Stimulated activated CD8-positive, alpha-beta memory T cell treated with anti-CD3 and anti-CD28 coated beads, Interleukin-12 subunit alpha, Interleukin-12 subunit beta, amount 100 ng/mL, for 1 hour (primary cell): Measurements from ENCODE around the gene DSG4.
"Not testable (repeated sequence)": the region's sequence is repeated elsewhere in the genome, so short reads cannot be mapped to it uniquely, and the experiment has no call there.

ENCODE experiments used
- DNase-seq: peaks from one replicate; pipeline ENCODE4 v3.0.0-alpha.2; 2020; ENCODE audit warnings: low read depth

DSG4 gene, protein sequence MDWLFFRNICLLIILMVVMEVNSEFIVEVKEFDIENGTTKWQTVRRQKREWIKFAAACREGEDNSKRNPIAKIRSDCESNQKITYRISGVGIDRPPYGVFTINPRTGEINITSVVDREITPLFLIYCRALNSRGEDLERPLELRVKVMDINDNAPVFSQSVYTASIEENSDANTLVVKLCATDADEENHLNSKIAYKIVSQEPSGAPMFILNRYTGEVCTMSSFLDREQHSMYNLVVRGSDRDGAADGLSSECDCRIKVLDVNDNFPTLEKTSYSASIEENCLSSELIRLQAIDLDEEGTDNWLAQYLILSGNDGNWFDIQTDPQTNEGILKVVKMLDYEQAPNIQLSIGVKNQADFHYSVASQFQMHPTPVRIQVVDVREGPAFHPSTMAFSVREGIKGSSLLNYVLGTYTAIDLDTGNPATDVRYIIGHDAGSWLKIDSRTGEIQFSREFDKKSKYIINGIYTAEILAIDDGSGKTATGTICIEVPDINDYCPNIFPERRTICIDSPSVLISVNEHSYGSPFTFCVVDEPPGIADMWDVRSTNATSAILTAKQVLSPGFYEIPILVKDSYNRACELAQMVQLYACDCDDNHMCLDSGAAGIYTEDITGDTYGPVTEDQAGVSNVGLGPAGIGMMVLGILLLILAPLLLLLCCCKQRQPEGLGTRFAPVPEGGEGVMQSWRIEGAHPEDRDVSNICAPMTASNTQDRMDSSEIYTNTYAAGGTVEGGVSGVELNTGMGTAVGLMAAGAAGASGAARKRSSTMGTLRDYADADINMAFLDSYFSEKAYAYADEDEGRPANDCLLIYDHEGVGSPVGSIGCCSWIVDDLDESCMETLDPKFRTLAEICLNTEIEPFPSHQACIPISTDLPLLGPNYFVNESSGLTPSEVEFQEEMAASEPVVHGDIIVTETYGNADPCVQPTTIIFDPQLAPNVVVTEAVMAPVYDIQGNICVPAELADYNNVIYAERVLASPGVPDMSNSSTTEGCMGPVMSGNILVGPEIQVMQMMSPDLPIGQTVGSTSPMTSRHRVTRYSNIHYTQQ

DNA sequence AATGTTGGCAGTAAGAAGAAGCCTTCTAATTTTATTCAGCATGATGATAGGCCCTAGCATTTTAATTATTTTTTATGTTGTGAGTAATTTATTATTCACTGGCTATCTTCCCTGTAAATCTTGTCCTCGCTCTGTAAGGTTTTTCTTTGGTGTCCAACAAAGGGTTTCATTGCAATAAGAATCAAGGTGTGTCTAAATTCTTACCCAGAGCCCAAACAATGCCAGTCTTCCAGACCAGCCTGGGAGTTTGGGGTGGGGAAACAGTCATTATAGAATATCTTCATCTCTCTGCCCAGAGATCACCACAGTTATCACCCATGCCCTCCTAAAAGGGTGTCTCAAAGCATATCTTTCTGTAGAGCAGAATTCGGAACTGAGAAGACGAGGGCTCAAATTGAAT is at the start of gene DSG4:
DSG4 (plus strand) TSS at position 301 of the 400 bp plus-strand sequence. CDS start 135 bp downstream, outside the sequence.
- DNase-seq = no peak

DNA sequence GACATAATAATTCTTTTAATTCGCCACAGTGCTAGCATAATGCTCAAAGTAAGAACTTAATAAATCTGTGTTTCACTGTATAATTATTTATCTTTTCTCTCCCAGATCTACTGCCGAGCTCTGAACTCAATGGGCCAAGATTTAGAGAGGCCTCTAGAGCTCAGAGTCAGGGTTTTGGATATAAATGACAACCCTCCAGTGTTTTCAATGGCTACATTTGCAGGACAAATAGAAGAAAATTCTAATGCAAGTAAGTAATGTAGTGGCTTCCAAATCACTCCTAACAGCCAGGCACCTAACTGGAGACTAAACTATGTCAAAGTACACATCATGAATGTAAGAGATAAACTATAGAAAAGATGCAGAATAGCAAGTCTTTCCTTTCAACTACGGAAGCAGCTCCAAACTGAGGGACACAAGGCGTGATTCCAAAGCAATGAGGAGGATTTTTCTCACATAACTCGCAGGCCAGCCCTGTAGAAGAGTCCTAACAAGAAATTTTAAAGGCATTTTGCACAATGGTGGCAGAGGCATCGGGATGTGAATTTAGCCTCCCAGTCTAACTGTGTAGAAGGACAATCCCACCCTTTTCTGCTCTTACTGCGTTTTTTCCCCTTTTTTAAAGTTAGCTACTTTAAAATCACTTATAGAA is 46.7 kb upstream of the DSG4 start:
- DNase-seq = no peak

DNA sequence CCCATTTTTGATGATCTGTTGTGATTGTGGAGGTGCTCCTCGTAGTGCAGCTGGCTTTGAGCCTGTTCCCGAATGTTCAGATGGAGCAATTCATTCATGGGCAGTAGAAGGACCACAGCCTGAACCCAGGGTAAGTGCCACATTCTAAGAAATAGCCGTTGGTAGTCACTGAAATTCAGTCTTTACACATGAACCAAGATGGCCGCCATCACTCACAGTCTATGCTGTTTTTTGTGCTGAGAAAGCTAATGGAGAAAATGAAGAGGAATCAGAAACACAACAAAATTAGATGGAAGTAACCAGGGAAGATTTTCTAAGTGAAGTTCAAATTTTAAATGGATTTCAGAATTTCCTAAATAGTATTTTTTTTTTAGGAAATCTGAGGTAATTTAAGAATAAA is 33.1 kb upstream of the DSG4 start:
- DNase-seq = no peak

DNA sequence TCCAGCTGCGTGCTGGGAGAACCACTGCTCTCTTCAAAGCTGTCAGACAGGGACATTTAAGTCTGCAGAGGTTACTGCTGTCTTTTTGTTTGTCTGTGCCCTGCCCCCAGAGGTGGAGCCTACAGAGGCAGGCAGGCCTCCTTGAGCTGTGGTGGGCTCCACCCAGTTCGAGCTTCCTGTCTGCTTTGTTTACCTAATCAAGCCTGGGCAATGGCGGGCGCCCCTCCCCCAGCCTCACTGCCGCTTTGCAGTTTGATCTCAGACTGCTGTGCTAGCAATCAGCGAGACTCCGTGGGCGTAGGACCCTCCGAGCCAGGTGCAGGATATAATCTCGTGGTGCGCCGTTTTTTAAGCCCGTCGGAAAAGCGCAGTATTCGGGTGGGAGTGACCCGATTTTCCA is 23.2 kb upstream of the DSG4 start:
- not testable (repeated sequence) for DNase-seq

DNA sequence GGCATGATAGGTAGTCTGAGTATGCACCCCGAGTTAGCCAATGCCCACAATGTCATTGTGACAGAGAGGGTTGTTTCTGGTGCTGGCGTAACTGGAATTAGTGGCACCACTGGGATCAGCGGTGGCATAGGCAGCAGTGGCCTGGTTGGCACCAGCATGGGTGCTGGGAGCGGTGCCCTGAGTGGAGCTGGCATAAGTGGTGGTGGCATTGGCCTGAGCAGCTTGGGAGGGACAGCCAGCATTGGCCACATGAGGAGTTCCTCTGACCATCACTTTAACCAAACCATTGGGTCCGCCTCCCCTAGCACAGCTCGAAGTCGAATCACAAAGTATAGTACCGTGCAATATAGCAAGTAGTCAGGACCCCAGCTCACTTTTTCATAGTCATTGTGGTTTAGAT is 21.6 kb upstream of the DSG4 start:
- no peak for DNase-seq

DNA sequence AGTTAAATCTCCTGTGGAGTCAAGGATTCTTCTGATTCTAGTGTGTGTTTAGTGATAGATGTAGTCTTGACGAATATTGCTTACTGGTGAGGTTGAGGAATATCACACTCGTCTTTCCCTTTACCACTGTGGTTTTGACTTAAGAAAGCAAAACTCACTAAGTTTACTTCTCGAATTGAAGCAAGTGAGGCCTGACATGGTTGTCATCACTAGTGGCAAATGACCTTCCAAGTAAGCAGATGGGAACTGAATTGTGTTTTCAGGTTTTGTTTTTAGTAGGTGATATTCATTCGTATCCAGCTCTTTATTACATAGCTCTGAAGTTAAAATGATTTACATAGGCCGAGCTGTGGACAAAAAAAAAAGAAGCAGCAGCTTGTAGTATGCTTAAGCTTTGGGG is 20.6 kb upstream of the DSG4 start:
- DNase-seq = no peak

DNA sequence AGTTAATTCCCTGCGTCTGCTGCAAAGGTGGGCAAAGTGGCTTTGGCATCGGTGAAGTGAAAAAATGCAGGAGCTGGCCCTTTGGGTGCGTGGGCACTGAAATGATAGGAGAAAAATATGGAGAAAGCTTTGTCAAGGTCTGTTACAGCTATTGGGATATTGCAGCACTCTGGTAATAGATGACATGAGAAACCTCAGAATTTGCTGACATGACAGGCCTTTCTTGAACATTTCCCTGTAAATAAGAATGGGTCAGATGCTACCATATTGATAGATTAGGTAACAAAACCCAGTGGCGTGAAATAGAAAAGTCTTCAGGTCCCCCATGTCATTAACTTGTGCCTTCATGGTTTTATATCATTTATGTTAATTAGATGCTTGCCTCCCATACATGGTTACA is 12.4 kb upstream of the DSG4 start:
- DNase-seq = no peak

DNA sequence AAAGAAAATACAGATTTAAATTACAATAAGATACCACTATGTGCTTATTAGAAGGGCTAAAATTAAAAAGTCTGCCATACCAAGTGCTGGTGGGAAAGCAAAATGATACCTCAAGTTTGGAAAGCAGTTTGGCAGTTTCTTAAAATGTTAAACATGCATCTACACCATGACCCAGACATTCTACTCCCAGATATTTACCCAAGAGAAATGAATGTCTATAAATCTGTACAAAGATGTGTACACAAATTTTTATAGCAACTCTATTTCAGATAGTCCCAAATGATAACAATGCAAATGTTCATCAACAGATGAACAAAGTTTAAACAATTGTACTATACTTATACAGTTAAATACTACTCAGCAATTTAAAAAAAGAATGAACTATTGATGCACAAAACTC is 7.1 kb upstream of the DSG4 start:
- no peak for DNase-seq

DNA sequence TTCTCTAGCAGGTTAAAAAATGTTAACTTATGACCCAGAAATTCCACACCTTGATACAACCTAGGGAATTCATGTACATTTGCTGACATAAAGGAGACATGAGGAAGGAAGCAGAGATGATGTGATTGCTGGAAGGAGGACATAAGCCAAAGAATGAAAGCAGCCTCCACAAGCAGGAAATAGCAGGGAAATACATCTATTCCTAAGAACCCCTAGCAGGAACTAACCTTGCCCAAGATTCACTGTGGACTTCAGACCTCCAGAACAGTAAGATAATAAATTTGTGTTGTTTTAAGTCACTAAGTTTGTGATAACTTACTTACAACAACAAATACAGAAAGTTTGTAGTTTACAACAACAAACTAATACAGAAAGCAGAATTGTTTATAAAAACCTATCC is 4.6 kb upstream of the DSG4 start:
- DNase-seq = no peak

DNA sequence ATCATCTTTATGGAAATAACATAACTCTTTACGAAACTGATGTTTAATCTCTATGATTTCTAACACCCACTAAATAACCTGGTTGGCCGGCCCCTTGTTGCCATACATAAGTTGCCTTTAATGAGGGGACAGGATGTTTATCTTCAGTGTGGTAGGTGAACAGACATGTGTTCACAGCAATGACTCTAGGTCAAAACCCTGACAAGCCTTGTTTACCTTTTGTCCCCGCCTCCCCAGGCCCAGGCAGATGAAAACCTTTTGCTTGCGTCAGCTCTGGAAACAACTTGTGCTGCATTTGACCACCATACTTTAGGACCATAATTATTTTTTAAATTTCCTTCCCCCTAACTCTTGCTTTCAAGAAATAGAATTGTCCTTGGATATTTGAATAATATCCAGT is 2.9 kb upstream of the DSG4 start:
- no peak for DNase-seq

DNA sequence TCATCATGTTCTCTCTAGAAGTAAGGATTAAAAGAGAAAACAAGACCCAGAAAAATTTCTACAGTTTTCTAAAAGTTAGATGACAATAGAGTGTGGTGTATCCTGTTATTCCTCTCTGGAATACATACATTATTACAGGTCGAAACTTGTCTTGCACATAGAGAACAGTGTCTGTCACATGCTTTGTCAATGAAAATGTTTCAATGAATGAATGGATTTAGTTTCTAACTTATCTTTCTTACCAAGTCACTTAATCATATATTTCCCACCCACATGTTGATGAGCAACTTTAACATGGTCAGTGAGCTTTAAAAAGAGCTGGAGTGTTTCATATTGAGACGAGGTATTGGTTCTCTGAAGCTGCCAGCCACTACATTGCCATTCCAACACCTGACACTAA is 4.3 kb downstream of the DSG4 start:
- DNase-seq = no peak

DNA sequence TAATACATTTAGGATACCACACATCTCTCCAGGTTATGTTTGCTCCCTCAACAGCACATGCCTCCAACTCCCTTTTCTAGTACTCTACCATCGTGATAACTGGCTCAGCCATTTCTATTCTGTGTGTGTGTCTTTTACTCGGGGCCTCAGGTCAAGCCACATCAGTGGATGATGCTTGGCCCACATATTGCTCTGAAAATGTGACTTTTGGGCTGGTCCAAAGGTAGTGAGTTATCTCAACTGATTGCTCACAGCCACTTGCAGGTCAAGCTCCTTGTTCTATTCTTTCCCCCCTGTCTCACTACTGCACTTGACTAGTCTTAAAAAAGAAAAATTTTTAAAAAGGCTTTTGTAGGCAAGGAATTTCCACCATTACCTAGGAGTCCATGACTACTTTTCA is 5.5 kb downstream of the DSG4 start:
- no peak for DNase-seq

DNA sequence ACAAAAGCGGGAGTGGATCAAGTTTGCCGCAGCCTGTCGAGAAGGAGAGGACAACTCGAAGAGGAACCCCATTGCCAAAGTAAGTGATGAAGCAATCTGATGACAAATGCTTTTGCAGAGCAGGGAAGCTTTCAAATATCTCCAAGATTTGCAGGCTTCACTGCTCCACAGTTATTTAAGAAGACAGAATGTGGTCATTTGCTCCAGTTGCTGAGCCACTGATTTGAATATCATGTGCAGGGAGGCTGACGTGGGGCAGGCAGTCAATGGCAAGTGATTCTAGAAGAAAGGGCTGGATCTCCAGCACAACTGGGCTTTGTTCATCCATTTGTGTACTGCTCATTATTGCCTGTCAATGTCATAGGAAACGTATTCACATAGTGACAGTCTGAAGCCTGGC is 10.2 kb downstream of the DSG4 start:
- DNase-seq = no peak

DNA sequence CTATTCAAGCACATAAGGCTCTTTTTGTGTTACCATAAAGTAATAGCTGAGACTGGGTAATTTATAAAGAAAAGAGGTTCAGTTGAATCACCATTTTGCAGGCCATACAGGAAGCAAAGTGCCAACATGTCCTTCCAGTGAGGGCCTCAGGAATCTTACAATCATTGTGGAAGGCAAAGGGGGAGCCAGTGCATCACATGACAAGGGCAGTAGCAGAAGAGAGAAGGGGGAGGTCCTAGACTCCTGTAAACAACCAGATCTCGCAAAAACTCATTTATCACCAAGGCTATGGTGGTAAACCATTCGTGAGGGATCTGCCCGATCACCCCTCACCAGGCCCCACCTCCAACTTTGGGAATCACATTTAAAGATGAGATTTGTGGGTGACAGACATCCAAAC is 16.7 kb downstream of the DSG4 start:
- DNase-seq = no peak

DNA sequence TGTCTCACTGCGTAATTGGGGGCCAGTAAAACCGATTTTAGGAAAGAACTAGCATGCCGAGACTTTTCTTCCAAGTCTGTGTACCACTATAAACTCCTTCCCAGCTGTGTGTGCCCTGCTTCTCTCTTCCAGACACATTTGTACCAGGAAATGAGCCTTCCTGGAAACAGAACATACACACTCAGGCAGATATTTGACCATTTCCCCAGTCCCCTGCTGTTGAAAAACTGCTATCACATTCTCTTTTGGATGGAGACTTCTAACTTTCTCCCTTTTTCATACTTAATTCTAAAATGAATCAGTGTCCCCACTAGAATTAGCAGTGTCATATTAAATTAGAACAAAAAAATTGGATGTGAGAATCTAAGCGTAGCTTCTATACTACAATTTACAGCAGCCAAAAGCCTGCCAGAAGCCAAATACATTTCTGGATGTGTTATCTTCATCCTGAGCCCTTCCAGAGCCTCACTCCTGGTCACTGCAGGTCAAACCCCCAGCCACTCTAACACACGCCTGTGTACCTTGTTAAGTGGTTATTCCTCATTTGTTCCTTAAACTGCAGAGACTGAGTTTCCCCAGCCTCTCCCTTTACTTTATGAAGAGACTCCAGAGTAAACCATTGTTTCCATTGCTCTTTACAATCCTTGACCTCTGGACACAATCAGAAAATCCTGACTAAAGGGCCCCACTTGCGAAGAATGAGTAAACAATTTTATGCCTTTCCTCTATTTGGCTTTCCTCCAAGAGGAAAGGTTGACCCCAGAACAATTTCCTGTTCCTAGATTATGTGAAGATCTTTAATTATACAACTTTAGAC is 20.4 kb downstream of the DSG4 start:
- no peak for DNase-seq

DNA sequence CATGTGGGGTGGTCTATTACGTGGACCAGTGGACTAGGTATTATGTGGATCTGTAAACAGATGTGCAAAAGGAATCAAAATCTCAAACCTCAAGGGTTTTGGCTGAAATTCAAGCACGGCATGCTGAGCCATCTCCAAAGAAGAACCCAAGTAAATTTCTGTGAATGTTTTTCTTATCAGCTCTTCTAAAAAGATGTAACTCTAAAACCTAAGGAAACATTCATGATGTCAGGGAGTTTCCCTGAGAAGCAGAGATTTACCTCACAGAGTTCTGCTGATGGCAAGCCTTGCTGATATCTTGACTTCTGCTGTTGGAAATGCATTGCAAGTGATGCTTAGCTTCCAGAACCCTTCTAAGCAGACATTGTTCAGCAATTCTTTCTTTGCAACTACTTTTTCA is 21.6 kb downstream of the DSG4 start:
- DNase-seq = no peak

DNA sequence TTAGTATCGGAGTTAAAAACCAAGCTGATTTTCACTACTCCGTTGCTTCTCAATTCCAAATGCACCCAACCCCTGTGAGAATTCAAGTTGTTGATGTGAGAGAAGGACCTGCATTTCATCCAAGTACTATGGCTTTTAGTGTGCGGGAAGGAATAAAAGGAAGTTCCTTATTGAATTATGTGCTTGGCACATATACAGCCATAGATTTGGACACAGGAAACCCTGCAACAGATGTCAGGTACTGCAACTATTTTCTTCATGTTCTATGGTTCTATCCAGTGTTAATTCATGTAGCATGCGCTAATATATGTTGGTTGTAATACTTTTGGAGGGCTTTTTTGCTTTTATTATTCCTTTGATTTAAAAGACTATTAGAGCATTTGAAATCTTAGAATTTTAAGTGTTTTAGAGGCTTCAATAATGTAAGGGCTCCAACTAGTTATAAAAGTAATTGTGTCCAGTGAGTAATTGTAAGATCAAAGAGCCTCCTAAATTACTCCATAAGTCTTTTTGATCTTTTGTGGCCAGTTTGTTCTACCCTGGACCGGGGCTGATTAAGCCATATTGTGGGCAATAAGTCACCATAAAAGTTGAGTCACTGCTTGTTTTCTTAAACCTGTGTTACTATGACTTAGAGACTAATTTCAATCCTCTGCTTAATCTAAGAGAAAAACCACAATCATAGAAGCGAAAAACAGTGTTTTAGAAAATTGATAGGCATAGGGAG is 22.9 kb downstream of the DSG4 start:
- no peak for DNase-seq

DNA sequence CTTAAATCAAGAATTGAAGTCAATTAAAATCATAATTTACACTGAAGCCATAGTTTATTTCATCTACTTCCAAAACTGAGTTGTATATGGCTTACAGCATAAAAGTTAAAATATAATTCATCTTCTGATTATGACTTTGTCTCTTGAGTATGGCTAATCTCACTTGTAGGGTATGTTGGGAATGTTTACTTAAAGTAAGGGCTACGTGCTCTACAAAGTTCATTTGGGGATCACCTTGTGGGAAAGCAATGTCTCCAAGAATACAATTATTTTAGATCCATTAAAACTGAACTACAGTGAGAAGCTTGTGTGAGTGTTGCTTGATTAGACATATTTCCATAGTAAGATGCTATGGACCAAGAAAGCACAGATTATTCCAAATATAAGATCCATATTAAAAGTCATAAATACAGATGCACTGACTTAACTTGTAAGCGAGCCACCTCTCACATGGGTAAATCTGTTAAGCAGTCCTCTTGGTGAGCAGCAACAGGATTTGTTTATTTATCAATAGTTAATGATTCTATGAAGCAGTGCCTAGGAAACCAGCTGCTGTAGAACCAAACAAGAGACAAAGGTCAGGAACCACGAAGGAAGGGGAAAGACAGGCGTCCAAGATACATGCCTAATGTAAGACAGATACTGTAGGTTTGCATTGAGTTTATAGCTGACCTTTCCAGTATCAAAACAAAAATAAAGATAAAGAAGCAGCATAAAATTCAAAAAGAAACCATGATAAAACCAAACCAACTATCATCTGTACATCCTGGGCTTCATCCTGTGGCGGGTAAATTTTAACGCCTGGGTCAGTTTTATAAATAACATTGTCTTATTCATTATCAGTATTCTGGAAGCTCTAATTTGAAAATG is 24.8 kb downstream of the DSG4 start:
- DNase-seq = no peak

DNA sequence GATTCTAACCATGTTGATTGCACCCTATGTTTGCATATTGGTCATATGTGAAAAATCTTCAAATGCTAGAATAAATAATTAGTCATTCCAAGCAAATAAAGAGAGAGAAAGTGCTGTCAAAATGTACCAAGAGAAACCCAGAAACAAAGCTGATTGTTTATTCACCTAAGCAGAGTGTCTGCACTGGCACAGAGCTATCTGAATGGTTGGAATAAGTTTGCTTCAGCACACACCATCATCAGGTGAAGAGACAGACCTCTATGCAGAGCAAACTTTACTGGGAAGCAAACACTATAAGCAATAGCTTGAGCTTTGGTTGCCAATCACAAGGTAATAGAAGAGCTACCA is 25.4 kb downstream of the DSG4 start:
- DNase-seq = no peak

DNA sequence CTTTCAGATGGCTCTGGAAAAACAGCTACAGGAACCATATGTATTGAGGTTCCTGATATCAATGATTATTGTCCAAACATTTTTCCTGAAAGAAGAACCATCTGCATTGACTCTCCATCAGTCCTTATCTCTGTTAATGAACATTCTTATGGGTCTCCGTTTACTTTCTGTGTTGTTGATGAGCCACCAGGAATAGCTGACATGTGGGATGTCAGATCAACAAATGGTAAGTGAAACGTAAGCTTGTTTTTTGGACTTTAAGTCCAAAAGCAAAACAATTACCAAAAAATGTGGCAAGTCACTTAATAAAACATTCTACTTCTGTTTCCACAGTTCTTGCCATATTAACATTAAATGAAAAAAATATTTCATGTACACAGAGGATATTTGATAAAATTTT is 26.8 kb downstream of the DSG4 start:
- DNase-seq = no peak
